NCI-H524 (cell line): ENCODE results near the gene SNRNP25.
A peak's percentile ranks its signal among the peaks of the same experiment; 100 is the strongest.

Experiments used
- DNase-seq, 2 experiments: peaks; one replicate each; lab custom pipeline; 2025; lab: John Stamatoyannopoulos, UW

SNRNP25 gene

GRCh38 chr16:63998-64913 is 10.6 kb downstream of the SNRNP25 start:
- DNase-seq: no peak

GRCh38 chr16:64914-65255 is 11.3 kb downstream of the SNRNP25 start:
- no peak for DNase-seq

- DNase-seq: peak; percentile 21 to 73
Observed at GRCh38 chr16:65745-66144, 12.1 kb downstream of the SNRNP25 start.

GRCh38 chr16:66309-67182 is 12.9 kb downstream of the SNRNP25 start:
- no peak for DNase-seq

- no peak for DNase-seq
Observed at GRCh38 chr16:67183-67791, 13.7 kb downstream of the SNRNP25 start.

- DNase-seq: no peak
Observed at GRCh38 chr16:67884-68789, 14.5 kb downstream of the SNRNP25 start.

- peak in 1 of 2 experiments; percentile 19 for DNase-seq
Observed at GRCh38 chr16:69181-69580, 15.6 kb downstream of the SNRNP25 start.

GRCh38 chr16:71210-71539 is 17.5 kb downstream of the SNRNP25 start:
- DNase-seq: no peak

GRCh38 chr16:71540-72401 is 18.1 kb downstream of the SNRNP25 start:
- no peak for DNase-seq

- no peak for DNase-seq
Observed at GRCh38 chr16:72561-73548, 19.2 kb downstream of the SNRNP25 start, which contains the start of gene RHBDF1. Gene RHBDF1 (minus strand): TSS chr16:72631. CDS start chr16:65015, 7,616 bp downstream.

- no peak for DNase-seq
Observed at GRCh38 chr16:74051-74746, 20.6 kb downstream of the SNRNP25 start.

- no peak for DNase-seq
Observed at GRCh38 chr16:74747-75334, 21.2 kb downstream of the SNRNP25 start.

- DNase-seq: peak in 1 of 2 experiments; percentile 30
Observed at GRCh38 chr16:75580-76501, 22.2 kb downstream of the SNRNP25 start.

GRCh38 chr16:76535-77272 is 23.1 kb downstream of the SNRNP25 start:
- DNase-seq: peak in 1 of 2 experiments; percentile 32

GRCh38 chr16:77273-77806 is 23.7 kb downstream of the SNRNP25 start:
- DNase-seq: peak in 1 of 2 experiments; percentile 33
